ENCODE results near the gene SLC37A1.

DNA sequence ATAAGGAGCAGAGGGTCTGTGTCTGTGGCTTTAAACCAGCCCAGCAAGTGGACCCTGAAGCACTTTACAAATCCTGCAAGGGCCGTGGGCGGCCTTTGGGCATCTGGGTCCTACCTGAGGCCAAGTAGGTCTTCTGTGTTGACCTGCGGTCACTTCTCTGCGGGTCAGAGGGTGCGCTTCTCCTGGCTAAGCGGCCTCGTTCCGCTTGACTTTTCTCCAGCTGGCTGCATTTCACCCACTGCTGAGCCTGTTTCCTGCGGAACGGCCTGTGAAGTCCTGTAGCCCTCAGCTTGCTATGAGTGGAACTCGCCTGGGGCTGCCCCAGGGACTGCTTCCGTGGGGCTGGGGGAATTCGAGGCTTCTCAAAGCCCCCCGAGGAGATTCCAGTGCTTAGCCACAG, 43.3 kb downstream of the SLC37A1 start:
- TF ChIP-seq, protein P1, sequence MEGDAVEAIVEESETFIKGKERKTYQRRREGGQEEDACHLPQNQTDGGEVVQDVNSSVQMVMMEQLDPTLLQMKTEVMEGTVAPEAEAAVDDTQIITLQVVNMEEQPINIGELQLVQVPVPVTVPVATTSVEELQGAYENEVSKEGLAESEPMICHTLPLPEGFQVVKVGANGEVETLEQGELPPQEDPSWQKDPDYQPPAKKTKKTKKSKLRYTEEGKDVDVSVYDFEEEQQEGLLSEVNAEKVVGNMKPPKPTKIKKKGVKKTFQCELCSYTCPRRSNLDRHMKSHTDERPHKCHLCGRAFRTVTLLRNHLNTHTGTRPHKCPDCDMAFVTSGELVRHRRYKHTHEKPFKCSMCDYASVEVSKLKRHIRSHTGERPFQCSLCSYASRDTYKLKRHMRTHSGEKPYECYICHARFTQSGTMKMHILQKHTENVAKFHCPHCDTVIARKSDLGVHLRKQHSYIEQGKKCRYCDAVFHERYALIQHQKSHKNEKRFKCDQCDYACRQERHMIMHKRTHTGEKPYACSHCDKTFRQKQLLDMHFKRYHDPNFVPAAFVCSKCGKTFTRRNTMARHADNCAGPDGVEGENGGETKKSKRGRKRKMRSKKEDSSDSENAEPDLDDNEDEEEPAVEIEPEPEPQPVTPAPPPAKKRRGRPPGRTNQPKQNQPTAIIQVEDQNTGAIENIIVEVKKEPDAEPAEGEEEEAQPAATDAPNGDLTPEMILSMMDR (IDR thresholded peaks at IDR 0.05) = no peak
- TF ChIP-seq ZFX (IDR thresholded peaks at IDR 0.05; ENCODE audit: borderline replicate concordance) = no peak

Data from 22Rv1 (cell line).